ENCODE data around the gene GPATCH4.

Gene GPATCH4

GRCh38 chr1:156629823-156630449 is 28.7 kb upstream of the GPATCH4 start:
- H3K36me3 ChIP-seq (ENCODE audit: control insufficient read depth in 4 of 4, insufficient read depth in 4 of 4, low read length in 3 of 4) = no peaks in the 10 kb centered on the region
- ChIA-PET POLR2A (interaction anchor here (0.5 kb wide), 1 partner anchor 14 kb away, joined by 3 read pairs; no protein-coding TSS in a partner anchor), CTCF (interaction anchor here (1.0 to 14.0 kb wide), 6 partner anchors 9 to 97 kb away, joined by 3 to 275 read pairs (median 12); partner anchors contain the start of genes BCAN, HAPLN2 and NES)
- no peak overlapping the region for H3K4me3 ChIP-seq (ENCODE audit: control insufficient read depth in 1 of 7, extremely low read depth in 1 of 7, insufficient read depth in 4 of 7, low read depth in 2 of 7, low read length in 6 of 7)
- 92% methylated on average over 4 of the region's 8 CpGs for WGBS (ENCODE audit: insufficient coverage)
- no peak overlapping the region for H3K27ac ChIP-seq (ENCODE audit: insufficient read depth in 1 of 2, low read depth in 1 of 2, low read length in 2 of 2, poor library complexity in 1 of 2, severe bottlenecking in 2 of 2)
- peaks cover 2 to 29% (median 14%) of the 10 kb centered on the region in 5 experiments for H3K27me3 ChIP-seq (replicated peaks in 2 of 5; ENCODE audit: control insufficient read depth in 4 of 5, insufficient read depth in 5 of 5, low read length in 4 of 5)
- no peaks in the 10 kb centered on the region for H3K9me3 ChIP-seq (ENCODE audit: control extremely low read depth in 1 of 5, control insufficient read depth in 4 of 5, insufficient read depth in 2 of 5, low read depth in 1 of 5, low read length in 4 of 5)
- peak in 2 of 3 donors; percentile 36 for DNase-seq
- H3K4me1 ChIP-seq (ENCODE audit: control extremely low read depth in 1 of 4, control insufficient read depth in 4 of 4, insufficient read depth in 4 of 4, low read length in 3 of 4) = peaks cover 0 to 9% (median 8%) of the 10 kb centered on the region in 4 experiments

GRCh38 chr1:156627313-156627880 is 26.1 kb upstream of the GPATCH4 start:
- 100% methylated on average over 1 of the region's 2 CpGs for WGBS (ENCODE audit: insufficient coverage)
- H3K36me3 ChIP-seq (ENCODE audit: control insufficient read depth in 4 of 4, insufficient read depth in 4 of 4, low read length in 3 of 4) = no peaks in the 10 kb centered on the region
- ChIA-PET POLR2A (interaction anchor here (1.0 kb wide), 1 partner anchor 31 kb away, joined by 3 read pairs; no protein-coding TSS in a partner anchor), CTCF (interaction anchor here (0.7 to 14.0 kb wide), 23 partner anchors 8 to 243 kb away, joined by 3 to 275 read pairs (median 4); partner anchors contain the start of genes BCAN, CRABP2, HAPLN2 and METTL25B)
- no peak overlapping the region for H3K4me3 ChIP-seq (ENCODE audit: control insufficient read depth in 1 of 7, extremely low read depth in 1 of 7, insufficient read depth in 4 of 7, low read depth in 2 of 7, low read length in 6 of 7)
- no peaks in the 10 kb centered on the region for H3K9me3 ChIP-seq (ENCODE audit: control extremely low read depth in 1 of 5, control insufficient read depth in 4 of 5, insufficient read depth in 2 of 5, low read depth in 1 of 5, low read length in 4 of 5)
- peaks cover 0 to 22% (median 18%) of the 10 kb centered on the region in 4 experiments for H3K4me1 ChIP-seq (ENCODE audit: control extremely low read depth in 1 of 4, control insufficient read depth in 4 of 4, insufficient read depth in 4 of 4, low read length in 3 of 4)
- DNase-seq = peak; percentile 44 to 66 (median 59)
- H3K27ac ChIP-seq (ENCODE audit: insufficient read depth in 1 of 2, low read depth in 1 of 2, low read length in 2 of 2, poor library complexity in 1 of 2, severe bottlenecking in 2 of 2) = no peak overlapping the region
- peaks cover 0 to 47% (median 19%) of the 10 kb centered on the region in 5 experiments for H3K27me3 ChIP-seq (replicated peaks in 2 of 5; ENCODE audit: control insufficient read depth in 4 of 5, insufficient read depth in 5 of 5, low read length in 4 of 5)

- 8% methylated on average over 2 of the region's 4 CpGs for WGBS (ENCODE audit: insufficient coverage)
- Histone ChIP-seq H3K27me3 (replicated peaks in 2 of 5; ENCODE audit: control insufficient read depth in 4 of 5, insufficient read depth in 5 of 5, low read length in 4 of 5) (peaks cover 0 to 58% (median 22%) of the 10 kb centered on the region in 5 experiments), H3K9me3 (ENCODE audit: control extremely low read depth in 1 of 5, control insufficient read depth in 4 of 5, insufficient read depth in 2 of 5, low read depth in 1 of 5, low read length in 4 of 5) (no peaks in the 10 kb centered on the region), H3K4me3 (ENCODE audit: control insufficient read depth in 1 of 7, extremely low read depth in 1 of 7, insufficient read depth in 4 of 7, low read depth in 2 of 7, low read length in 6 of 7) (no peak overlapping the region), H3K36me3 (ENCODE audit: control insufficient read depth in 4 of 4, insufficient read depth in 4 of 4, low read length in 3 of 4) (no peaks in the 10 kb centered on the region), H3K27ac (ENCODE audit: insufficient read depth in 1 of 2, low read depth in 1 of 2, low read length in 2 of 2, poor library complexity in 1 of 2, severe bottlenecking in 2 of 2) (no peak overlapping the region), H3K4me1 (ENCODE audit: control extremely low read depth in 1 of 4, control insufficient read depth in 4 of 4, insufficient read depth in 4 of 4, low read length in 3 of 4) (peaks cover 0 to 22% (median 18%) of the 10 kb centered on the region in 4 experiments)
- ChIA-PET CTCF (interaction anchor here (0.6 to 14.0 kb wide), 15 partner anchors 9 to 176 kb away, joined by 3 to 275 read pairs (median 11); partner anchors contain the start of genes BCAN, CRABP2, NES and TTC24), POLR2A (interaction anchor here (0.6 to 1.6 kb wide), 2 partner anchors 18 to 29 kb away, joined by 3 read pairs; no protein-coding TSS in a partner anchor)
- DNase-seq = no peak
Measured at GRCh38 chr1:156626079-156626438, 24.8 kb upstream of the GPATCH4 start.

- H3K9me3 ChIP-seq (ENCODE audit: control extremely low read depth in 1 of 5, control insufficient read depth in 4 of 5, insufficient read depth in 2 of 5, low read depth in 1 of 5, low read length in 4 of 5) = no peaks in the 10 kb centered on the region
- peak; percentile 65 to 81 (median 71) for DNase-seq
- peaks cover 0 to 22% (median 18%) of the 10 kb centered on the region in 4 experiments for H3K4me1 ChIP-seq (ENCODE audit: control extremely low read depth in 1 of 4, control insufficient read depth in 4 of 4, insufficient read depth in 4 of 4, low read length in 3 of 4)
- ChIA-PET CTCF (interaction anchor here (1.0 to 14.0 kb wide), 12 partner anchors 9 to 264 kb away, joined by 3 to 275 read pairs (median 10); partner anchors contain the start of genes BCAN, CRABP2, NES and TTC24), POLR2A (interaction anchor here (0.6 to 1.6 kb wide), 3 partner anchors 18 to 103 kb away, joined by 3 read pairs; partner anchors contain the start of genes ISG20L2 and METTL25B)
- H3K4me3 ChIP-seq (ENCODE audit: control insufficient read depth in 1 of 7, extremely low read depth in 1 of 7, insufficient read depth in 4 of 7, low read depth in 2 of 7, low read length in 6 of 7) = peak overlapping the region in 2 of 7 experiments; percentile 40 to 45
- peaks cover under 1 to 59% (median 22%) of the 10 kb centered on the region in 5 experiments for H3K27me3 ChIP-seq (replicated peaks in 2 of 5; ENCODE audit: control insufficient read depth in 4 of 5, insufficient read depth in 5 of 5, low read length in 4 of 5)
- no peaks in the 10 kb centered on the region for H3K36me3 ChIP-seq (ENCODE audit: control insufficient read depth in 4 of 4, insufficient read depth in 4 of 4, low read length in 3 of 4)
- H3K27ac ChIP-seq (ENCODE audit: insufficient read depth in 1 of 2, low read depth in 1 of 2, low read length in 2 of 2, poor library complexity in 1 of 2, severe bottlenecking in 2 of 2) = no peak overlapping the region
- WGBS (ENCODE audit: insufficient coverage) = 2% methylated on average over 42 of the region's 45 CpGs
Measured at GRCh38 chr1:156625436-156626078, 24.3 kb upstream of the GPATCH4 start.

- Histone ChIP-seq H3K27me3 (replicated peaks in 2 of 5; ENCODE audit: control insufficient read depth in 4 of 5, insufficient read depth in 5 of 5, low read length in 4 of 5) (peaks cover 4 to 62% (median 22%) of the 10 kb centered on the region in 5 experiments), H3K4me3 (ENCODE audit: control insufficient read depth in 1 of 7, extremely low read depth in 1 of 7, insufficient read depth in 4 of 7, low read depth in 2 of 7, low read length in 6 of 7) (peak overlapping the region in 4 of 7 experiments; percentile 40 to 64 (median 54)), H3K36me3 (ENCODE audit: control insufficient read depth in 4 of 4, insufficient read depth in 4 of 4, low read length in 3 of 4) (no peaks in the 10 kb centered on the region), H3K9me3 (ENCODE audit: control extremely low read depth in 1 of 5, control insufficient read depth in 4 of 5, insufficient read depth in 2 of 5, low read depth in 1 of 5, low read length in 4 of 5) (no peaks in the 10 kb centered on the region), H3K27ac (ENCODE audit: insufficient read depth in 1 of 2, low read depth in 1 of 2, low read length in 2 of 2, poor library complexity in 1 of 2, severe bottlenecking in 2 of 2) (no peak overlapping the region), H3K4me1 (ENCODE audit: control extremely low read depth in 1 of 4, control insufficient read depth in 4 of 4, insufficient read depth in 4 of 4, low read length in 3 of 4) (peaks cover 0 to 22% (median 18%) of the 10 kb centered on the region in 4 experiments)
- ChIA-PET POLR2A (interaction anchor here (0.6 to 1.6 kb wide), 3 partner anchors 19 to 104 kb away, joined by 3 to 4 read pairs (median 3); partner anchors contain the start of genes ISG20L2 and METTL25B), CTCF (interaction anchor here (0.9 to 14.0 kb wide), 18 partner anchors 10 to 265 kb away, joined by 3 to 275 read pairs (median 10); partner anchors contain the start of genes BCAN, CRABP2 and NES)
- WGBS (ENCODE audit: insufficient coverage) = 1% methylated on average over 41 of the region's 55 CpGs
- no peak for DNase-seq
Measured at GRCh38 chr1:156624814-156625435, 23.6 kb upstream of the GPATCH4 start.

Measured in common myeloid progenitor, CD34-positive (primary cell).